HG02943 (cell line): Measurements from ENCODE around the gene BRF1.

Source experiments
- ATAC-seq: cut with Tn5 transposase; IDR thresholded peaks from one replicate; pipeline ENCODE4 v1.9.1; 2021; ENCODE audit warnings: mild to moderate bottlenecking, low read depth, moderate library complexity; ENCODE audit not compliant: unreplicated experiment

BRF1 gene

DNA sequence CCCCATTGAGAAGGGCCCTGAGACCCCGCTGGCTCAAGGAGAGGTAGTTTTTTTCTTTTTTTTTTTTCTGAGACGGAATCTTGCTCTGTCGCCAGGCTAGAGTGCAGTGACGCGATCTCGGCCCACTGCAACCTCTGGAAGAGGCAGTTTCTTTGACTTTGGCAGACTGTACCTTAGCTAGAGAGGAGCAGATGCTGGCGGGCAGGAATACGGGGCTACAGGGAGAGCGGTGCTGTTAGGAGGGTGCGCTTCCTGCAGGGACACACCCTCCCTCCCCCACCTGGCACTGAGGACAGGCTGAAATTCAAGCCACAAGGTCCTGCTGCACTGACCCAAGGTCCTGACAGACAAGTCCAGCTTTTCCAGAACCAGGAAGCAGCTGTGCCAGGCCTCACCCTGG is 87.4 kb downstream of the BRF1 start:
- no peak for ATAC-seq

DNA sequence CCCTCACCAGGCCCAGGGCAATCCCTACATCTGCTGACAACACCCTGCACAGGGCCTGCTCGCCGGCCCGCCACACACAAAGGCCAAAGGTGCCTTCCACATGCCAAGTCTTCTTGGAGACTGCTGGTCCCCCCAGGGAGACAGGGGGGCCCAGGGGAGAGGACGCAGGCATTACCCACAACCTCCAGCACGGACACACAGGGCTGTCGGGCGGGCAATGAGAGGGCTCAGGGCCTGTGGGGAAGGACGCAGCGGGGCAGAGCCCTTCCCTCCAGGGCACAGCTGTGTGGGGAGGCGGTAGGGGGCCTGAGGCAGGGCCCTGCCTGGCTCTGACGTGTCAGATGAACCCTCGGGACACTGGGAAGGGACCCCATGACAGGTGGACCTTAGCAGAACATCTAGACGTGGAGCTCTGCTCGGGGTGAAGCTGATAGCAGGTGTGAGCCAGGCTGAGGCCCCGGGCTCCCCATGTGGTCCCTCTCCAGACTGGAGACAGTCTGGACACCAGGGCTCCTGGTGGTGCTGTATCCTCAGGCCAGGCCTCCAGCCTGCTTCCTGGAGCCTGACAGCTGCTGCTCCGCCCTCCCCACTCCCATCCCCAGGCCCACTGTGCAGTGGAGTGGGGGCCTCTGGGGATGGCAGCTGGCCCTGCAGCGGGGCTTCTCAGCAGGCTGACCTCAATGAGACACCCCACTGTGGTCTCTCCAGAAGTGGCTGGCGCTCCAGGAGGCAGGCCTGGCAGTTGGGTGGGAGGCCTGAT is 88.1 kb downstream of the BRF1 start:
- no peak for ATAC-seq

DNA sequence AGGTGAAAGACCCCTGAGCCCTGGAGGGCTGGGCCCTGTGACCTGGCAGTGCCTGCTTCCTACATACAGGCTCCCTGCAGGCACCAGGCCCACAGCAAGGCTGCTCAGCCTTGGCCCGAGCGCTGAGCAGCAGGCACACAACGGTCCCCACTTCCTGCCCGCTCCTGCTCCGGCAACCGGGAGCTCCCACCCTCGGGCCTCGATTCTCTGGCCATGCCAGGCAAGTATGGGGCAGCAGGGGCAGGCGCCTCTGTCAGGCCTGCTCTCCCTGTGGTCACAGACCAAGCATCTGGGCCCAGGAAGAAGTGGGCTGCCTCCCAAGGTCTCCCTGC is 89.1 kb downstream of the BRF1 start:
- no peak for ATAC-seq

DNA sequence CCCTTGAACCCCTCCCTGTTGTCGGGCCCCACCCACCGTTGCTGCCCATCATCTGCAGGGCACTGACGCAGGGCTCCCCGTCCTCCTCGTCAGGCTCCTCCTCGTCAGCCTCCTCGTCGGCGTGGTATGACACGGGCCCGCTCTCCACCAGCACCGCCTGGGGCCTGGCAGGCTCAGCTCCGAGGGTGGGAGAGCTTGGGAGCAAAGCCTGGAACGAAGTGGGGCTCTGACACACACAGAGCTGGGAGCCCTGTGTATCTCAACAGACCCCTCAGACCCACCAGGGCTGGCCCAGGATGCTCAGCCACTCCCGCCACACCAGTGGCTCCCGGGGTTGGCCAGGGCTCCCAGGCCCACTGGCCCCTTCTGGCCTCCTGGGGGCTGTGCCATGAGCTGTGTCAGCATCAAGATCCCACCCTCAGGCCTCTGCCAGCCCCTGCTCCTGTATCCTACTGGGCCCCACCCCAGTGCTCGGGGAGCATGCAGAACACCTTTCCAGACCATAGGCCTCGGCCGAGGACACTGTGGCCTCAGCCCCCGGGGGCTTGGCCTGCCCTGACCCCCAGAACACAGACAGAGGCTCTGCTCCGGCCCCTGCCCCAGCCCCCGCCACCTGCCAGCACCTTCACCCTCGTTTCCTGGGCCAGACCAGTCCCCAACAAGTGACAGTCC is 89.6 kb downstream of the BRF1 start:
- no peak for ATAC-seq

DNA sequence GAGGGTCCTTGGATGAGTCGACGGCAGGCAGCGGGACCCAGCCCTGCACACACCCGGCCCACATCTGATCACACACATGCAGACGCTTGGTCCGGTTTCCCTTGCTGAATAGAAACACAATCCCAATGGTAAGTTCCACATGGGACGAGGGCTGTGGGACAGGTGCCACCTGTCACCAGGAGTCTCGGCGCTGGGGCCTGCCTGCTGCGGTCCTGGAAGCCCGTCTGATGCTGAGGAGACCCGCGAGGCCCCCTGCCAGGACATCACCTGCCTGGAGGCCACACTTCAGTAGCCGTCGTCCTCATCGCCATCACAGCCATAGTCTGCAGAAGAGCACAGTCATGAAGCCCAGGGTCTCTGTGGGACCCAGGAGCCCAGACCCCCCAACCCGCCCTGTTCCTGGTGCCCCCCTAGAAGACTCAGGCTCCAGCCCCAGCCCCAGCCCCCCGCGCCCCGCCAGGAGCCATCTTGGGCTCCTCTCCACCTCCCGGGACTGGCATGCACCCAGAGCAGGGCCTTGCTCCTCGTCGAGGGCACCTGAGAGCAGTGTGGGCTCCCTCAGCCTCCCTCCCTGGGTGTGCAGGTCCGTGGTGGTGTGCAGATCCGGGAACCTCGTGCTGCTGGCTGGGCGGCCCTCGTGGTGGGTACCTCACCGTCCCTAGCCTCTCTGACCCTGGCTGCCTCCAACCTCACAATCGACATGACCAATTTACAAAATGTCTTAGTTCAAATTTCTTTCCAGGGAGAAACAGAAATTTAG is 90.4 kb downstream of the BRF1 start:
- ATAC-seq: no peak

DNA sequence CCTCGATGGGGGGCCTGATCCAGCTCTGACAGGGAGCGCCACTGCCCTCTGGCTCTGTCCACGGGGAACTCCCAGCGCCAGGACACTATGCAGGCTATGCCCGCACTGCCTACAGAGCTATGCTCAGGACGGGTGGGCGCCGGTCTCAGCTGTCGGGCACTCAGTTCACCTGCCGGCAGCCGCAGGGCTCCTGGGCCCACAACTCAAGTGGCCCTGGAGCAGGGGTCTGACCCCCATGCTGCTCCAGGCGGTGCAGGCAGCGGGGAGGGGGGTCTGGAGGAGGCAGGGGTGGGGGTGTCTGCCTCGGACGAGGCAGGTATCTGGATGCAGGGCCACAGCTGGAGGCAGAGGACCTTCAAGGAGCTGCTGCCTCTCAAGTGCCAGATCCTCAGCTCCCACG is 91.2 kb downstream of the BRF1 start:
- ATAC-seq: no peak

DNA sequence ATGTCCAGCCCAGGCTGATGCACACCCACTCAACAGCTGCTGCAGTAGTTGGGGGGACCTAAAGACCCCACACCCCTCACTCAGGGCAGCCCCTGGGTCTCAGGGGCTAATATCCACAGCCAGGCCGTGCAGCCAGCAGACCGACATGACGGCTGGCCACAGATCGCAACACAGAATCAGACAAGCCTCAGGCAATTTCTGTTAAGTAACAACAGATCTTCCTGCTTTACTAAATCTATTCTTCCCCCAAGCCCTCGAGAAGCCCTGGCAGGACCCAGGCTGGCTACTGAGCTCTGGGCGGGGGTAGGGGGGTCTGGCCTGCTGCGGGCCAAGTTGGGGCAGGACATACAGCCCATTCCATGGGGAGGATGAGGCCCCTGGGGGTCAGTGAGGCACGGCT is 91.7 kb downstream of the BRF1 start:
- no peak for ATAC-seq

DNA sequence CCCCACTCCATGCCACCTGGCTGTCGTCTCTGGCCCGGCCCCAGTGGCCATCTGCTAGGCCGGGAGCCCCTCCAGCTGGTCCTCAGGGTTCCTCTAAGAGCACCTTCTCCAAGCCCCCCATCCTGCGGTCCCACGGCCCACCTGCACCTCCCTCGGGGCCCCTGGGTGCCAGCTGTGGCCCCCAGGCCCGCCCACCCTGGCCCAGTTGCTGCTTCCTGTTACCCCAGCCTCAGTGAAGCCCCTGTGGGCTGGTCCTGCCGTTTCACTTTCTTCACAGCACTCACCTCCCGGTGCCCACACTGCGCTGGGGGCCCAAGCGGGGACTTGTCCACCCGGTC is 92.1 kb downstream of the BRF1 start:
- no peak for ATAC-seq

DNA sequence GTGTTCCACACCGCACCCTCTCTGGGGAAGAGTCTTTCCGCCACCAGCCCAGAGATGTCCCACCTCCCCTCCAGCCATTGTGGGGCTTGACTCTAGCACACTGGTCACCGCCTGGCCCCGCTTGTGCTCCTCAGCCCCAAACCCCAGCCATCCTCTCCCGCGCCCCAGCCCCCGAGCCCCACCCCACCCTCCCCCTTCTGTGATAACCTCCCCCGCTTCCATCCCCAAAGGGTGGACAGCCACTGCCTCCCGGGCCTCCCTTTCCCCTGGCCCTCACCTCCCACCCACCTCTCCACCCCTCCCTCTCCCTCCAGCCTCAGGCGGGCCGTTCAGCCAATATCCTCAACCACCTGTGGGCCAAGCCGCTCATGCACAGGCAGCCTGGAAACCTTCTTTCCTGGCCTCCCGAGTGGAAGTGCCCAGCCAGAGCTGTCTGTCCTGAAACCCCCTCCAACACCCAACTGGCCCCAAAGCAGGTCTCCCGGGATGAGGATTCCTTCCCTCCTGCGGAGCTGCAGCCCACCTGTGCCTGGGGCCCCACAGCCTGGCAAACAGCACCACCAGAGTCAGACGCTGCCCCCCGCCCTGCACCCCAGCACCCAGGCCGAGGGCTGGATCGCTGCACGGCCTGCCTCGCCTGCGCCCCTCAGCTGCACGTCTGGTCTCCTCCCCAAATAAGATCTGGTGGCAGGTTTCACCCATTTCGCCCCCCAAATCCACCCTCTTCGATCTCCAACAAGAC is 92.6 kb downstream of the BRF1 start:
- ATAC-seq: no peak

DNA sequence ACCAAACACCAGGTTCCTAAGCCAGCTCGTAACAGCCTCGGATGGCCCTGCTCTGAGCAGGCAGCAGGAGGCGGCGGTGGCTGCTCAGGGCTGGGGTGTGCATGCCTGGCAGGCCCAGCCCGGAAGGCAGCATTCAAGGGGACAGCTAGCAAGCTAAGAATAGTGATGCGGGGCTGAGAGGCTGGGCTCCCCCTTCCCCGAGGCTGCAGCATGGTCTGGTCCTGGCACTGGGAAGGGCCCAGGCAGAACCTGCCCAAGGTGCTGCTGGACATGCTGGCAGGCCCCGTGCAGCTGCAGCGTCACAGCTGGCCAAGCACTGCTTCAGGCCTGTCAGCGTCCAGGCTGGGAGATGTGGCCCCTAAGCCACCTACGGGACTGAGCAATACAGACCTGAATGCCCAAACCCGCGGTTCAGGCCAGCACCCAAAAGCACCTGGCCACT is 93.3 kb downstream of the BRF1 start:
- no peak for ATAC-seq

DNA sequence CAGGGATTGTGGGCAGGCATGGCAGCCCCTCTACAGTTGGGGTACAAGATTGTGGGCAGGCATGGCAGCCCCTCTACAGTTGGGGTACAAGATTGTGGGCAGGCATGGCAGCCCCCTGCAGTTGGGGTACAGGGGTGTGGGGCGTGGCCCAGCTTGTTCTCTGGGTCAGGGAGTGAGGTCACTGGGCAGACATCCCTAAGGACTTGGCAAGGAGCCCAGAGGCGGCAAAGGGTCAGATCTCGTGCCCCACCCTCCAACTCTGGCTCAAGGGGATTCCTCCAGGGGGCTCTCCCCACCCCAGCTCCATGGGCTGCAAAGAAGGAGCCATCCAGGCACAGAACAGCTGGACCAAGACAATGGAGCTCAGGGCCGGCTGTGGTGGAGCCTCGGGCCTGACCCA is 93.9 kb downstream of the BRF1 start:
- ATAC-seq: no peak

DNA sequence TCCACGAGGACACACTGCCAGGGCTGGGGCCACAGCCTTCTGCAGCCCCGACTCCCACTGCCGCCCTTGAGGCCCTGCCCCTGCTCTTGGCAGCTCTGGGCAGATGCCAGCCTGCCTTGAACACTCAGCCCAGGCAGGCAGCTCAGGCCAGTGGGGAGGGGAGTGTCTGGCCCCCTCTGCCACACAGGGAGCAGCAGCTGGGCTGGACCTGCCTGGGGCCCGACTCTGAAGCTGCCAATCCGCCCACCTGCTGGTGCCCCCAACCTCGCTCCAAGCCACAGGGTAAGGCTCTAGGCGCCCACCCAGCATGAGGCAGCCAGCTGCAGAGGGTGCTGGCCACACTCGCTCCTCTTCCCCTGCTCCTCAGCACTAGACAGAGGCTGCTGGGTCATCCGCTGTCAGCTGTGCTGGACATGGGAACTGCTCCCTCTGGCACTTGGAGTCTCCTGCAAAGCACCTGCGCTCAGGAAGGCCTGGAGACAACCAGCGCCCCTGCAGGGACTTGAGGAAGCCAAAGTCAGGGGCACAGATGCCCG is 95.1 kb downstream of the BRF1 start:
- ATAC-seq: no peak

DNA sequence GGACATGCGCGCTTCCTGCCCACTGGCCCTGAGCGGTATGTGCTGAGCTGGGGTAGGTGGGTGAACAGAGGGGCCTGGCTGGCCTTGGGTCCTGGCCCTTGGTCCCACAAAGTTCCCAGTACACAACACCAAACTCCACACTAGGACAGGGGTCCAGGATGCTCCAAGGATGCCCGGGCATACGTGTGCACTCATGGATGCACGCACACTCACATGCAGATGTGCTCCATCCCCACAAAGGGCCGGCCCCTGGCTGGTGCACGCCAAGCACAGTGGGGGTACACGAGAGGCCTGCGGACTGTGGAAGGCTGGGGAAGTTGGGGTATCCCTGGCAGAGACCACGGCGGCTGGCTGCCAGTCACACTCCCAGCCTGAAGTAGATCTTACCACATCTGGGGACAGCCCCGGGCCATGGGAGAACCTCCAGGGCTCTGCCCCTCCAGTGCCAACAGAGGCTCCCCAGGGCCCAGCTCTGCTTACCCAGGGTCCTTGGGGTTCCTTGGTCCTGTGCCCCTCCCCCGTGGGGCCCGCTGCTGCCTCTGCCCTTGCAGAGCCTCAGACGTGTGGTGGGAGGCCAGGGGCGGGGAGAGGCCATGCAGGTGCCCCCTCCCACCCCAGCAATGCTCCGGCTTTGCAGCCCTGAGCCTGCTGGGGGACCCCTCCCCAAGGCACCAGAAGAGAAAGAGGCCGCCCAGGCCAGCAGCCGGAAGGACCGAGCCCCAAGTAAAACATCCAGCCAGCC is 95.7 kb downstream of the BRF1 start:
- no peak for ATAC-seq

DNA sequence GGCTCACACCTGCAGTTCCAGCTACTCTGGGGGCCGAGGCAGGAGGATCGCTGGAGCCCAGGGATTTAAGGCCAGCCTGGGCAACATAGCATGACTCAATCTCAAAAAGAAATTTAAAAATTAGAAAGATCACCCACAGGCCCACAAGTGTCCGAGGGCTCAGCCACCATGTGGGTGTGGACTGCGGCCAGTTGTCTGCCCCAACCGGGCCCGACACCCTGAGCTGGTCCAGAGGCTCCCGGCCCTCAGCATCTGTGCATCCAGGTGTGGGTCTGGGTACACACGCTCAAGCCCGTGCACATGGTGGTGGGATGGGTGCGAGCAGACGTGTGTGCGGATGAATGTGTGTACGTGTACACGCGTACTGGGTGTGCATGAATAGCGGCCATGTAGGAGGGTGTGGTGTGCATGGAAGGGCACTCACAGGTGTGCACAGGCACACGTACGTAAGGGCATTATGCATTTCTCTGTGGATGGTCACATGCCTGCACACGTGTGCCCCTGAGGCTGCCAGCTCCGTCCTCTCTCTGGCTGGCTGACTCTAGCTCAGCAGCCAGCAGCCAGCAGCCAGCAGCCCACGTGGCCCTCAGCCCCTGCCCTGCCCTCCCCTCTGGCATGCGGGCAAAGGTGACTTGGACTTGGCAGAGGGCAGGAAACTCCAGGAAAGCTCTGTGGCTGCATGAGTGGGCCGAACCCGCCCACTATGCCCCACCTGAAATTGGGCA is 96.4 kb downstream of the BRF1 start:
- no peak for ATAC-seq

DNA sequence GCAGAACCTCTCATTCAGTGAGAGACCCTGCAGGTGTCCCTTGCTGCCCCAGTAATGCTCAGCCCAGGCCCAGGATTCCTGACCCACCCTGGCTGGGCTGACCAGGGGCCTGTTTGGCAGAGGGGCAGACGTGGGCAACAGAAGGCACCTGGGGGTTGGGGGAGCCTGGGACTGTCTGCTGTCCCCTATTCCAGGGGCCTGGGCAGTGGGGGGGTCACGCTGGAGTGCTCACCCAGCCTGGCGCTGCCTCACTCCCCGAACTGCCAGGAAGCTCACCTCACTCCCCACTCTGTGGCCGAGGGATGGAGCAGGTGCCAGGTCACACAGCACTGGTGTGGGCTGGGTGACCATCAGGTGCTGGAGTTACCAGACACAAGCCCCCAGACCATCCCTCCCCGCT is 97.1 kb downstream of the BRF1 start:
- no peak for ATAC-seq

DNA sequence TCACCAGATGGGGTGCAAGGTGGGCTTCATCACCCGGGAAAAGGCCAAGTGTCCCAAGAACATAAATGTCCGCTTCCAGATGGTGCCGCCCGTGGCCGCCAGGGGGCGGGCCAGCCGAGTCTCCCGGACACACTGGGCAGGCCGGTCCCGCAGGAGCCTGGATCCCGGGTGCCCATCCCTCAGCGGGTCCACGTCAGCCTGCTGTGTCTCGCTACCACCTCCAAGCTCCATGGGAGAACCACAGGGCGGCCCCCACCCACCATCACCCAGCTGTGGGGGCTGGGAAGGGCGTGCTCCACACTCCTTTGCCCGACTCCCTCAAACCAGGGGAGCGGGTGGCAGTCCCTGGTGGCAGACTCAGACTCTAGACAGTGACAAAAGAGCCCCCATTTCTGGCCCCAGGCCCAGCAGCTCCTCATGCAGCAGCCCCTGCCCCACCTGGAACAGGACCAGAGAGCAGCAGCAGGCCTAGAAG is 97.7 kb downstream of the BRF1 start:
- ATAC-seq: no peak

DNA sequence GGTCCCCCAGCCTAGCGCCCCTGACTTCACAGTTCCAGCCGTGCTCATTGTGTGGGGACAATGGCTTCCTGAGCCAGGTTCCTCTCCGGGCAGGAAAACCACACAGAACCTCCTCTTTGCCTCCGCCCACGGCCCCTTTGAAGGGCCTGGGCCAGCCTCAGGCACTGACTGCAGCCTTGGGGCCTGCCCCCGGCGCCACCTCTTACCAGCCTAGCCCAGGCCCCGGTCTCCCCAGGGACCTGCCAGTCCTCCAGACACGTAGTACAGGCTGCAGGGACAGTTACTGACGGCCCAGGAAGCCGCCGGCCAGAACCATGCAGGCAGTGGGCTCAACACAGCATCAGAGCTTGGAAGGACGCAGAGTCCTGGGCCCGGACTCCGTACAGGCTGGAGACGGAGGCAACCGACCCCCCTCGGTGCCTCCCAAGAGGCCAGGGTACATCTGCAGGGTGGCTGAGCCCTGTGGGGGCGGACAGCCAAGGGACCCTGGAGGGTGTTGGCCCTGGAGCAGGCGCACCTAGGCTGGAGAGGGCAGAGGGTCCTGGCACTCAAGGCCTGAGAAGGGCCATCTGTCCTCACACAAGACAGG is 98.8 kb downstream of the BRF1 start:
- ATAC-seq: no peak

DNA sequence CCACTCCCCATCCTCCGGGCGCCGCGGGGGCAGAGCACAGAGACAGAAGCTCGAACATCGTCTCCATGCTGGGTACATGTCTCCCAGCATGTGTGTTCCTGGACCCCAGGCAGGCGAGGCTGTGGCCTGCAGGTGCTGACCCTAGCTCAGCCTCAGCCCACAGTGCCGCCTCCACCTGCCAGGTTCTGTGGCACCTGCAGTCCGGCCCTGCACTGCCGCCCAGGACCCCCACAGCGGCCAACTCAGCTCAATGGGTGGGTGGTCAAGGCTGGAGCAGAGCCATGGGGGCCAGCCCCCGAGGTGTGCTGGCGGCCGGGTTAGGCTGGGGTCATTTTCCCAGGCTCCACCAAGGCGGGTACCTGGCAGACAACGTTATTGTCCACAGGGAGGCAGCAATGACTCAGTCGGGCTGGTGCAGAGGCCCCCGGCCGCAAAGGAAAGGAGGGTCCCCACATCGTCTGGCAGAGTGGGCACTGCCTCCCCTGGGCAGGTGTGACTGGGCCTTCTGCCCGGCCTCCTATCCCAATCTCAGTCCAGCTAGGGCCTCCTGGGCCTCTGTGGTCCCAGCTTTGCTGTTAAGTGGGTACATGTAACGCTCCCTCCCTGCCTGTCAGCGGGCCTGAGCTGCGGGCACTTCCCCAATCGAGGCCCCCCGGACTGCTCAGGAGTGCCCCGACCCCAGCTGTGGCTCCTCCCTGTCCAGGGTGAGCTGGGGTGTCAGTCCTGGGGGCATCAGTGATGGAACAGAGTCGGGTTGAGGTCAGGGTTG is 99.5 kb downstream of the BRF1 start:
- ATAC-seq: no peak
